GM21367 (cell line): Measurements from ENCODE around the gene DBH.
"Not testable (repeated sequence)": the region's sequence is repeated elsewhere in the genome, so short reads cannot be mapped to it uniquely, and the experiment has no call there.

Source experiments
- ATAC-seq: cut with Tn5 transposase; IDR thresholded peaks from one replicate; pipeline ENCODE4 v1.9.1; 2021; ENCODE audit not compliant: unreplicated experiment

The DBH gene

GRCh38 chr9:133664173-133665050 lies 28.2 kb downstream of the DBH start:
- ATAC-seq: no peak

GRCh38 chr9:133665096-133665495 lies 28.9 kb downstream of the DBH start:
- no peak for ATAC-seq

GRCh38 chr9:133665535-133665934 lies 29.4 kb downstream of the DBH start:
- ATAC-seq: no peak

GRCh38 chr9:133666387-133666786 lies 30.2 kb downstream of the DBH start:
- ATAC-seq: no peak

GRCh38 chr9:133666845-133667244 lies 30.7 kb downstream of the DBH start:
- ATAC-seq: no peak

GRCh38 chr9:133667759-133668450 lies 31.7 kb downstream of the DBH start:
- ATAC-seq: no peak

- no peak for ATAC-seq
These were observed 33.1 kb downstream of the DBH start for GRCh38 chr9:133669182-133669801.

GRCh38 chr9:133670466-133670865 lies 34.3 kb downstream of the DBH start:
- ATAC-seq: no peak

GRCh38 chr9:133671371-133671770 lies 35.2 kb downstream of the DBH start:
- ATAC-seq: no peak

GRCh38 chr9:133672503-133673257 lies 36.5 kb downstream of the DBH start:
- ATAC-seq: no peak

GRCh38 chr9:133673258-133673655 lies 37.1 kb downstream of the DBH start:
- no peak for ATAC-seq

- ATAC-seq: no peak
These were observed 37.9 kb downstream of the DBH start for GRCh38 chr9:133674091-133674490.

GRCh38 chr9:133675796-133676195 lies 39.6 kb downstream of the DBH start:
- ATAC-seq: not testable (repeated sequence)

GRCh38 chr9:133676450-133676849 lies 40.3 kb downstream of the DBH start:
- no peak for ATAC-seq

- ATAC-seq: no peak
These were observed 41.2 kb downstream of the DBH start for GRCh38 chr9:133677126-133678010.

GRCh38 chr9:133679056-133679455 lies 42.9 kb downstream of the DBH start:
- ATAC-seq: no peak

- ATAC-seq: no peak
These were observed 43.4 kb downstream of the DBH start for GRCh38 chr9:133679466-133680061.

- no peak for ATAC-seq
These were observed 44.2 kb downstream of the DBH start for GRCh38 chr9:133680250-133680975.
